Esophagus muscularis mucosa (tissue), 4 donors: ENCODE data around the gene GSS. TPM values are rescaled to one million over a fixed set of nuclear protein-coding genes. Genes with fewer than 3 reads are reported as not detected.
A peak's percentile ranks its signal among the peaks of the same experiment; 100 is the strongest.

ENCODE experiments used
- DNase-seq: peaks from one replicate; pipeline ENCODE4 v3.0.0-alpha.2; 2017; ENCODE audit errors: extremely low spot score
- H3K27ac ChIP-seq, 4 donors: fragments of 200-600 bp; sonication (generic); replicated peaks in 1 of 4; 1 replicate in 3 of 4; 2 replicates in 1 of 4; pipeline ENCODE4 v1.5.1; 2016 to 2019; ENCODE audit warnings: mild to moderate bottlenecking in 1 of 4
- H3K27me3 ChIP-seq, 4 donors: fragments of 200-600 bp; sonication (generic); one replicate each; pipeline versions ENCODE4 v1.5.1 to v1.6.0; 2016 to 2019
- H3K36me3 ChIP-seq, 4 donors: fragments of 200-600 bp; sonication (generic); one replicate each; pipeline ENCODE4 v1.5.1; 2016 to 2019
- H3K4me1 ChIP-seq, 4 donors: fragments of 200-600 bp; sonication (generic); one replicate each; pipeline ENCODE4 v1.5.1; 2016 to 2019
- H3K4me3 ChIP-seq, 4 donors: fragments of 200-600 bp; sonication (generic); 1 replicate in 2 of 4; 2 replicates in 2 of 4; pipeline ENCODE4 v1.5.1; 2016 to 2019; ENCODE audit warnings: mild to moderate bottlenecking in 4 of 4, moderate library complexity in 1 of 4
- H3K9me3 ChIP-seq, 4 donors: fragments of 200-600 bp; sonication (generic); 1 replicate in 3 of 4; 2 replicates in 1 of 4; pipeline ENCODE4 v1.5.1; 2016 to 2019
- CTCF ChIP-seq, 3 experiments: fragments of 200-600 bp in 2 of 3; fragments of 450-650 bp in 1 of 3; sonication (generic) in 2 of 3; IDR thresholded peaks; one replicate each; pipeline ENCODE4 v1.5.1; 2017 to 2019; ENCODE audit warnings: antibody characterized with exemption in 3 of 3, mild to moderate bottlenecking in 2 of 3, moderate library complexity in 1 of 3
- EP300 ChIP-seq: sonication (generic); formaldehyde crosslinking; IDR thresholded peaks from one replicate; pipeline ENCODE4 v1.6.1; 2017; ENCODE audit warnings: antibody characterized with exemption
- POLR2A ChIP-seq: fragments of 450-650 bp; IDR thresholded peaks from one replicate; pipeline ENCODE4 v1.6.1; 2017; ENCODE audit warnings: antibody characterized with exemption, moderate library complexity, mild to moderate bottlenecking, low read depth
- POLR2AphosphoS5 ChIP-seq, 2 donors: sonication (generic); formaldehyde crosslinking; IDR thresholded peaks; one replicate each; pipeline ENCODE4 v1.6.1; 2017; ENCODE audit warnings: antibody characterized with exemption in 2 of 2
- WGBS: methylation state at CpG from one replicate; pipeline ENCODE4 v1.1.5; 2018; 5-methylcytosine and 5-hydroxymethylcytosine counted together
- intact Hi-C: fragments of 100-400 bp; cut with DNase I; formaldehyde crosslinking; loops from one replicate; pipeline ENCODE4 v1.15.1; 2023
- total RNA-seq, 4 donors: library from RNA; depleted of rRNA; stranded (reverse); fragments of >200 nt; gene quantifications; one replicate each; pipeline versions ENCODE4 v1.1.0 to v1.2.1, GENCODE V29; 2016

GSS gene
- total RNA-seq, 4 donors from 2014 or later = 27.7 to 36.1 (median 28.5) TPM

- H3K4me3 ChIP-seq = peak overlapping the region; percentile 66 to 81 (median 74)
- intact Hi-C loops = loop anchor here (1.0 kb wide), 1 partner anchor 83 kb away; no protein-coding TSS in a partner anchor
- no peak for DNase-seq
- 11% methylated on average over 6 of the region's 6 CpGs for WGBS
- no peaks in the 10 kb centered on the region for H3K27me3 ChIP-seq
- peaks cover 0 to 6% (median 3%) of the 10 kb centered on the region in 4 donors for H3K36me3 ChIP-seq
- H3K9me3 ChIP-seq = no peaks in the 10 kb centered on the region
- peak overlapping the region; percentile 84 to 92 (median 89) for H3K27ac ChIP-seq
- peaks cover 12 to 20% (median 17%) of the 10 kb centered on the region in 4 donors for H3K4me1 ChIP-seq
- TF ChIP-seq POLR2AphosphoS5 (IDR thresholded peaks at IDR 0.05) (no peak), POLR2A (no peak), CTCF (IDR thresholded peaks at IDR 0.05) (no peak), EP300 (no peak)
Observed at GRCh38 chr20:34956041-34956458, 444 bp upstream of the GSS start.

GRCh38 chr20:34954904-34955230 lies 739 bp downstream of the GSS start:
- TF ChIP-seq CTCF (IDR thresholded peaks at IDR 0.05) (no peak), POLR2A (no peak), POLR2AphosphoS5 (IDR thresholded peaks at IDR 0.05) (no peak), EP300 (no peak)
- peaks cover 12 to 20% (median 17%) of the 10 kb centered on the region in 4 donors for H3K4me1 ChIP-seq
- 10% methylated on average over 13 of the region's 13 CpGs for WGBS
- intact Hi-C loops = no loop called here
- H3K27ac ChIP-seq = peak overlapping the region; percentile 84 to 92 (median 89)
- H3K27me3 ChIP-seq = no peaks in the 10 kb centered on the region
- H3K36me3 ChIP-seq = peaks cover 0 to 12% (median 4%) of the 10 kb centered on the region in 4 donors
- H3K4me3 ChIP-seq = peak overlapping the region; percentile 66 to 81 (median 74)
- DNase-seq = no peak
- no peaks in the 10 kb centered on the region for H3K9me3 ChIP-seq

GRCh38 chr20:34953960-34954359 lies 1.6 kb downstream of the GSS start:
- Histone ChIP-seq H3K27ac (no peak overlapping the region), H3K4me3 (no peak overlapping the region), H3K4me1 (peaks cover 12 to 20% (median 17%) of the 10 kb centered on the region in 4 donors), H3K27me3 (no peaks in the 10 kb centered on the region), H3K36me3 (peaks cover 0 to 14% (median 8%) of the 10 kb centered on the region in 4 donors), H3K9me3 (no peaks in the 10 kb centered on the region)
- 91% methylated on average over 7 of the region's 7 CpGs for WGBS
- no peak for DNase-seq
- intact Hi-C loops = no loop called here
- TF ChIP-seq CTCF (IDR thresholded peaks at IDR 0.05) (no peak), POLR2AphosphoS5 (IDR thresholded peaks at IDR 0.05) (no peak), POLR2A (no peak), EP300 (no peak)

- WGBS = 82% methylated on average over 5 of the region's 5 CpGs
- H3K4me1 ChIP-seq = peaks cover 12 to 21% (median 19%) of the 10 kb centered on the region in 4 donors
- H3K27me3 ChIP-seq = no peaks in the 10 kb centered on the region
- H3K4me3 ChIP-seq = no peak overlapping the region
- TF ChIP-seq POLR2AphosphoS5 (IDR thresholded peaks at IDR 0.05) (no peak), POLR2A (no peak), CTCF (IDR thresholded peaks at IDR 0.05) (no peak), EP300 (no peak)
- no peak for DNase-seq
- H3K9me3 ChIP-seq = no peaks in the 10 kb centered on the region
- H3K27ac ChIP-seq = no peak overlapping the region
- intact Hi-C loops = no loop called here
- peaks cover 0 to 14% (median 10%) of the 10 kb centered on the region in 4 donors for H3K36me3 ChIP-seq
Observed at GRCh38 chr20:34952671-34953070, 2.9 kb downstream of the GSS start.

GRCh38 chr20:34951652-34952051 lies 4.0 kb downstream of the GSS start:
- Histone ChIP-seq H3K4me3 (no peak overlapping the region), H3K36me3 (peaks cover 0 to 17% (median 10%) of the 10 kb centered on the region in 4 donors), H3K9me3 (no peaks in the 10 kb centered on the region), H3K27ac (no peak overlapping the region), H3K4me1 (peaks cover 12 to 21% (median 19%) of the 10 kb centered on the region in 4 donors), H3K27me3 (no peaks in the 10 kb centered on the region)
- no peak for TF ChIP-seq EP300
- TF ChIP-seq POLR2A = no peak
- DNase-seq = no peak
- WGBS = 90% methylated on average over 5 of the region's 8 CpGs
- intact Hi-C loops = no loop called here
